GM12801 (cell line): Measurements from ENCODE around the gene RGMB.

Experiments
- TF ChIP-seq, protein P1 (sequence below): IDR thresholded peaks from one replicate; pipeline ENCODE4 v1.5.1; 2011; ENCODE audit warnings: control low read depth; ENCODE audit not compliant: insufficient read length; ENCODE audit errors: extremely low read depth

The RGMB gene

DNA sequence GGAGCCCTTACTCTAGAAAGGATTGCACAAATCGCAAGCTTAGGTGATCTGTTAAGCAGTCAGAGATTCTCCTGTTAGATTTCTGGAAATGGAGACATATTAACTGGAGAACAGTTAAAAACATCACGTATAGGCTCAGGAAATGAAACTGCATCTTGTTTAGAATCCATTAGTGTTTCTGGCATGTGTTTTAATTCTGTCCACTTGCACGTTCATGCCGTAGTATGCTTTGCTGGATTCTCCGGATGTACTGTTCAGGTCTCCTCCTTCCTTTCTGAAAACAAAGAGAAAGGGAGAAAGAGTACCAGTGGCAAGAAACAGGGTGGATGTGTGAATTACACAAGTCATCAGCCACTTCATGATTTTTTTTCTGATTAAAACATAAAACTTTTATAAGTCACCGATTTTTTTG is 2.5 kb upstream of the RGMB start:
- TF ChIP-seq, protein P1, sequence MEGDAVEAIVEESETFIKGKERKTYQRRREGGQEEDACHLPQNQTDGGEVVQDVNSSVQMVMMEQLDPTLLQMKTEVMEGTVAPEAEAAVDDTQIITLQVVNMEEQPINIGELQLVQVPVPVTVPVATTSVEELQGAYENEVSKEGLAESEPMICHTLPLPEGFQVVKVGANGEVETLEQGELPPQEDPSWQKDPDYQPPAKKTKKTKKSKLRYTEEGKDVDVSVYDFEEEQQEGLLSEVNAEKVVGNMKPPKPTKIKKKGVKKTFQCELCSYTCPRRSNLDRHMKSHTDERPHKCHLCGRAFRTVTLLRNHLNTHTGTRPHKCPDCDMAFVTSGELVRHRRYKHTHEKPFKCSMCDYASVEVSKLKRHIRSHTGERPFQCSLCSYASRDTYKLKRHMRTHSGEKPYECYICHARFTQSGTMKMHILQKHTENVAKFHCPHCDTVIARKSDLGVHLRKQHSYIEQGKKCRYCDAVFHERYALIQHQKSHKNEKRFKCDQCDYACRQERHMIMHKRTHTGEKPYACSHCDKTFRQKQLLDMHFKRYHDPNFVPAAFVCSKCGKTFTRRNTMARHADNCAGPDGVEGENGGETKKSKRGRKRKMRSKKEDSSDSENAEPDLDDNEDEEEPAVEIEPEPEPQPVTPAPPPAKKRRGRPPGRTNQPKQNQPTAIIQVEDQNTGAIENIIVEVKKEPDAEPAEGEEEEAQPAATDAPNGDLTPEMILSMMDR = no peak

- TF ChIP-seq, protein P1 = peak; percentile 79
These were observed 1.9 kb upstream of the RGMB start for GRCh38 chr5:98771382-98772109.

DNA sequence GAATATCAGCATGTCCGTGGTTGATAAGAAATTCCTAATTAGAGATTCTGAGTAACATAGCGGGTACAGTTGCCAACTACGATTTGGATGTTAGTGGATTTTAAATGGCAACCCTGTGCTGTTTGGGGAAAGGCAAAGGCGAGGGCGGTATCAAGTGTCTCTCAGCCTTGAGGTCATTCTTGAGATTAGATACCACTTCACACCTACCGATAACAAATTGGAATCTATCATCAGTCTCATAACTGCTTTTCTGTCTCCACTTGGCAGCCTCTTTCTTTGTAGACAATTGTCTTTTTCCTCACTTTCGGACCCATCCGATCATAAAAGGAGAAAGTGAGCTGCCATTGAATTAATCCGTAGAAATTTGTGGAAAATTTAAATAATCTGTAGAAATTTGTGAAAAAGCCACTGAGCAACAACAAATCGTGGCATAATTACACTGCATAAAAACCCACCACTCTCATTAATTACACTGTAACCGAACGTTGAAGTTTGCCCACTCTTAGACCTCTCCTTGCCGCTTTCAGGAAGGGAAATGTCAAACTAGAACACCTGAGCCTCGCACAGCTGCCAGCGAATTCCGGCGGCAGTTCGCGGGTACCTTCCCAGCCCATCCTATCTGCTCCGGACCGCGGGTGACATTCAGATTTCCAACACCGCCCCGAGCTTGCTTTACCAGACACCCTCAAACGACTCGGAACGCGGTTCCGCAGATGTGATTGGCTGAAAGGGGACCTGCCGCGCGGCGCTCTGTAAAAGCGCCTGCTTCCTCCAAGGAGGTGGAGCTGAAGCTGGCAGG is 849 bp upstream of the RGMB start:
- TF ChIP-seq, protein P1 = no peak

DNA sequence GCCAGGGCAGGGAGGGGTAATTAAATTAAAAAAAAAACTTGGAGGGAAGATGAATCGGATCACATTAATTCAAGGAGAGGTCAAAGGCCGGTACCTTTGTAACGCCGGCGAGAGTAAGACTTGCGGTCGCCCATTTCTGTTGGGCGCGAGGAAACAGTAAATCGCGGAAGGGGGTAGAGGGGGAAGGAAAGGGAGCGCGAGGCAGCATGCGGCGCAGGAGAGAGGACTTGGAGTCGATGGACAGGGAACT is 324 bp upstream of the RGMB start:
- TF ChIP-seq, protein P1 = no peak

- TF ChIP-seq, protein P1 = no peak
These were observed 950 bp downstream of the RGMB start for GRCh38 chr5:98774192-98775033.

GRCh38 chr5:98775246-98776065 is 2.0 kb downstream of the RGMB start:
- TF ChIP-seq, protein P1 = no peak
